ENCODE data around the gene CDH4. TPM values are rescaled to one million over a fixed set of nuclear protein-coding genes. Genes with fewer than 3 reads are reported as not detected.

Gene CDH4
- total and polyA plus RNA-seq, 8 donors = under 0.01 to 2.2 (median 0.11) TPM; not detected in 2

GRCh38 chr20:61934716-61935530 lies 682.9 kb downstream of the CDH4 start:
- H3K4me3 ChIP-seq = no peak overlapping the region
- H3K9me3 ChIP-seq = no peaks in the 10 kb centered on the region
- no peak for DNase-seq
- intact Hi-C loops (cut with DNase I; ENCODE audit: low total_unique reads) = no loop called here
- peaks cover 0 to 55% (median 9%) of the 10 kb centered on the region in 3 donors for H3K27me3 ChIP-seq
- H3K4me1 ChIP-seq = no peaks in the 10 kb centered on the region
- 48 to 57% (median 53%) methylated on average over 23 to 24 of the region's 24 CpGs for WGBS, 5 donors
- H3K36me3 ChIP-seq = no peaks in the 10 kb centered on the region
- H3K27ac ChIP-seq = no peak overlapping the region
- TF ChIP-seq CTCF (IDR thresholded peaks at IDR 0.05) (no peak), POLR2A (IDR thresholded peaks at IDR 0.05) (no peak), POLR2AphosphoS5 (IDR thresholded peaks at IDR 0.05) (no peak), EP300 (IDR thresholded peaks at IDR 0.05) (no peak)

GRCh38 chr20:61935926-61936700 lies 684.1 kb downstream of the CDH4 start:
- no peaks in the 10 kb centered on the region for H3K9me3 ChIP-seq
- intact Hi-C loops (cut with DNase I; ENCODE audit: low total_unique reads) = no loop called here
- no peaks in the 10 kb centered on the region for H3K36me3 ChIP-seq
- WGBS, 5 donors = 79 to 87% (median 85%) methylated on average over 12 to 14 of the region's 14 CpGs
- H3K27me3 ChIP-seq = peaks cover 0 to 55% (median 9%) of the 10 kb centered on the region in 3 donors
- no peak overlapping the region for H3K4me3 ChIP-seq
- DNase-seq = no peak
- no peak overlapping the region for H3K27ac ChIP-seq
- no peaks in the 10 kb centered on the region for H3K4me1 ChIP-seq
- TF ChIP-seq POLR2A (IDR thresholded peaks at IDR 0.05) (no peak), EP300 (IDR thresholded peaks at IDR 0.05) (no peak), CTCF (IDR thresholded peaks at IDR 0.05) (no peak), POLR2AphosphoS5 (IDR thresholded peaks at IDR 0.05) (no peak)

GRCh38 chr20:61936701-61937131 lies 684.7 kb downstream of the CDH4 start:
- TF ChIP-seq POLR2AphosphoS5 (IDR thresholded peaks at IDR 0.05) = no peak
- TF ChIP-seq EP300 (IDR thresholded peaks at IDR 0.05) = no peak
- no peak for TF ChIP-seq POLR2A (IDR thresholded peaks at IDR 0.05)
- no peak for TF ChIP-seq CTCF (IDR thresholded peaks at IDR 0.05)
- no peaks in the 10 kb centered on the region for H3K36me3 ChIP-seq
- no peak overlapping the region for H3K27ac ChIP-seq
- DNase-seq = no peak
- H3K27me3 ChIP-seq = peaks cover 0 to 51% (median 9%) of the 10 kb centered on the region in 3 donors
- H3K4me1 ChIP-seq = no peaks in the 10 kb centered on the region
- H3K4me3 ChIP-seq = no peak overlapping the region
- H3K9me3 ChIP-seq = no peaks in the 10 kb centered on the region
- 87 to 90% (median 89%) methylated on average over 24 to 29 of the region's 29 CpGs for WGBS, 5 donors
- intact Hi-C loops (cut with DNase I; ENCODE audit: low total_unique reads) = no loop called here

- Histone ChIP-seq H3K27me3 (peaks cover 0 to 48% (median 9%) of the 10 kb centered on the region in 3 donors), H3K4me1 (no peaks in the 10 kb centered on the region), H3K4me3 (no peak overlapping the region), H3K36me3 (no peaks in the 10 kb centered on the region), H3K27ac (no peak overlapping the region), H3K9me3 (no peaks in the 10 kb centered on the region)
- TF ChIP-seq EP300 (IDR thresholded peaks at IDR 0.05) (no peak), CTCF (IDR thresholded peaks at IDR 0.05) (no peak), POLR2AphosphoS5 (IDR thresholded peaks at IDR 0.05) (no peak), POLR2A (IDR thresholded peaks at IDR 0.05) (no peak)
- 60 to 77% (median 72%) methylated on average over 7 to 10 of the region's 10 CpGs for WGBS, 5 donors
- intact Hi-C loops (cut with DNase I; ENCODE audit: low total_unique reads) = no loop called here
- no peak for DNase-seq
Observed at GRCh38 chr20:61937146-61937962, 685.3 kb downstream of the CDH4 start.
